Smooth muscle cell (in vitro differentiated cells): Measurements from ENCODE around the gene ZNF764. TPM values are rescaled to one million over a fixed set of nuclear protein-coding genes. Genes with fewer than 3 reads are reported as not detected.

Source experiments
- DNase-seq: peaks from one replicate; lab custom pipeline; 2025; ENCODE audit not compliant: unreplicated experiment; lab: John Stamatoyannopoulos, UW
- H2AFZ ChIP-seq: fragments of 200-600 bp; sonication (generic); 2 replicates; pipeline ENCODE4 v1.6.0; 2016; ENCODE audit warnings: antibody characterized with exemption, low read depth, mild to moderate bottlenecking
- H3F3A ChIP-seq: fragments of 200-600 bp; sonication (generic); 2 replicates; pipeline ENCODE4 v1.6.0; 2017; ENCODE audit warnings: antibody characterized with exemption, low read depth
- H3K27ac ChIP-seq: fragments of 200-600 bp; sonication (generic); 2 replicates; pipeline ENCODE4 v1.5.1; 2016; ENCODE audit warnings: low read depth, mild to moderate bottlenecking
- H3K27me3 ChIP-seq: fragments of 200-600 bp; sonication (generic); 2 replicates; pipeline ENCODE4 v1.6.1; 2016; ENCODE audit warnings: low read depth, mild to moderate bottlenecking
- H3K36me3 ChIP-seq: fragments of 200-600 bp; sonication (generic); 2 replicates; pipeline ENCODE4 v1.5.1; 2016; ENCODE audit warnings: low read depth
- H3K4me1 ChIP-seq: fragments of 200-600 bp; sonication (generic); 2 replicates; pipeline ENCODE4 v1.5.1; 2016; ENCODE audit warnings: low read depth
- H3K4me2 ChIP-seq: fragments of 200-600 bp; sonication (generic); 2 replicates; pipeline ENCODE4 v1.6.0; 2016; ENCODE audit warnings: mild to moderate bottlenecking
- H3K4me3 ChIP-seq: fragments of 200-600 bp; sonication (generic); 2 replicates; pipeline ENCODE4 v1.5.1; 2016; ENCODE audit warnings: mild to moderate bottlenecking
- H3K79me2 ChIP-seq: fragments of 200-600 bp; sonication (generic); 2 replicates; pipeline ENCODE4 v1.6.0; 2016; ENCODE audit warnings: low read depth, mild to moderate bottlenecking
- H3K9ac ChIP-seq: fragments of 200-600 bp; sonication (generic); 2 replicates; pipeline ENCODE4 v1.6.0; 2016; ENCODE audit warnings: low read depth
- H3K9me3 ChIP-seq: fragments of 200-600 bp; sonication (generic); replicated peaks from 2 replicates; pipeline ENCODE4 v1.5.1; 2016; ENCODE audit warnings: low read depth
- H4K20me1 ChIP-seq: fragments of 200-600 bp; sonication (generic); 2 replicates; pipeline ENCODE4 v1.6.0; 2016; ENCODE audit warnings: low read depth
- CTCF ChIP-seq: fragments of 200-600 bp; sonication (generic); IDR thresholded peaks from 2 replicates; pipeline ENCODE4 v1.5.1; 2017; ENCODE audit warnings: borderline replicate concordance, mild to moderate bottlenecking, antibody characterized with exemption; ENCODE audit not compliant: insufficient read depth, poor library complexity, severe bottlenecking
- WGBS: methylation state at CpG from one replicate; pipeline ENCODE4 v1.1.7; 2016; ENCODE audit warnings: low lambda C conversion rate; 5-methylcytosine and 5-hydroxymethylcytosine counted together
- polyA plus RNA-seq: library from polyadenylated mRNA; unstranded; fragments of >200 nt; fragmentation: Nextera tagmentation; extraction: Ambion mirVana; gene quantifications from 2 replicates; pipeline ENCODE4 v1.2.1, GENCODE V29; 2016
- total RNA-seq: library from RNA; depleted of rRNA; stranded (reverse); fragments of >200 nt; gene quantifications from 2 replicates; pipeline ENCODE4 v1.2.3, GENCODE V29; 2014

Gene ZNF764
- total and polyA plus RNA-seq, 2 experiments from 2014 or later = 1.6 to 6.5 TPM

- 89% methylated on average over 10 of the region's 10 CpGs for WGBS
- Histone ChIP-seq H3K4me3 (no peak overlapping the region), H3K4me2 (no peak overlapping the region), H3K4me1 (no peaks in the 10 kb centered on the region), H3K27me3 (no peaks in the 10 kb centered on the region), H3K9me3 (no peaks in the 10 kb centered on the region), H2AFZ (no peak overlapping the region), H3K79me2 (no peaks in the 10 kb centered on the region), H3F3A (no peaks in the 10 kb centered on the region), H4K20me1 (no peaks in the 10 kb centered on the region), H3K36me3 (no peaks in the 10 kb centered on the region), H3K9ac (no peak overlapping the region), H3K27ac (no peak overlapping the region)
- TF ChIP-seq CTCF = no peak
- no peak for DNase-seq
Observed at GRCh38 chr16:30518552-30518951, 39.6 kb downstream of the ZNF764 start.

- Histone ChIP-seq H3K4me2 (no peak overlapping the region), H3K4me3 (no peak overlapping the region), H3K27me3 (no peaks in the 10 kb centered on the region), H3K4me1 (no peaks in the 10 kb centered on the region), H3F3A (no peaks in the 10 kb centered on the region), H3K79me2 (no peaks in the 10 kb centered on the region), H4K20me1 (no peaks in the 10 kb centered on the region), H2AFZ (no peak overlapping the region), H3K27ac (no peak overlapping the region), H3K36me3 (no peaks in the 10 kb centered on the region), H3K9ac (no peak overlapping the region), H3K9me3 (no peaks in the 10 kb centered on the region)
- WGBS = 92% methylated on average over 2 of the region's 2 CpGs
- no peak for TF ChIP-seq CTCF
- no peak for DNase-seq
Observed at GRCh38 chr16:30515275-30515674, 42.9 kb downstream of the ZNF764 start.

GRCh38 chr16:30511509-30511908 lies 46.7 kb downstream of the ZNF764 start:
- Histone ChIP-seq H3K4me1 (no peaks in the 10 kb centered on the region), H3K27ac (no peak overlapping the region), H3K79me2 (no peaks in the 10 kb centered on the region), H3K36me3 (no peaks in the 10 kb centered on the region), H3K9ac (no peak overlapping the region), H3K27me3 (no peaks in the 10 kb centered on the region), H3K4me2 (no peak overlapping the region), H3K9me3 (no peaks in the 10 kb centered on the region), H3K4me3 (no peak overlapping the region), H2AFZ (no peak overlapping the region), H3F3A (no peaks in the 10 kb centered on the region), H4K20me1 (no peaks in the 10 kb centered on the region)
- DNase-seq = no peak
- TF ChIP-seq CTCF = no peak
- 97% methylated on average over 3 of the region's 3 CpGs for WGBS

- Histone ChIP-seq H3K9me3 (no peaks in the 10 kb centered on the region), H3K4me3 (no peak overlapping the region), H3K36me3 (no peaks in the 10 kb centered on the region), H3F3A (no peaks in the 10 kb centered on the region), H3K4me1 (no peaks in the 10 kb centered on the region), H3K4me2 (no peak overlapping the region), H4K20me1 (no peaks in the 10 kb centered on the region), H3K79me2 (no peaks in the 10 kb centered on the region), H3K27me3 (no peaks in the 10 kb centered on the region), H2AFZ (no peak overlapping the region), H3K27ac (no peak overlapping the region), H3K9ac (no peak overlapping the region)
- TF ChIP-seq CTCF = no peak
- WGBS = 69% methylated on average over 4 of the region's 4 CpGs
- no peak for DNase-seq
Observed at GRCh38 chr16:30510376-30510938, 47.7 kb downstream of the ZNF764 start.
